KG1 (cell line): Measurements from ENCODE around the gene ZFP92.
"Not testable (repeated sequence)": the region's sequence is repeated elsewhere in the genome, so short reads cannot be mapped to it uniquely, and the experiment has no call there.

Experiments
- DNase-seq: peaks from one replicate; lab custom pipeline; 2025; lab: John Stamatoyannopoulos, UW

The ZFP92 gene, protein sequence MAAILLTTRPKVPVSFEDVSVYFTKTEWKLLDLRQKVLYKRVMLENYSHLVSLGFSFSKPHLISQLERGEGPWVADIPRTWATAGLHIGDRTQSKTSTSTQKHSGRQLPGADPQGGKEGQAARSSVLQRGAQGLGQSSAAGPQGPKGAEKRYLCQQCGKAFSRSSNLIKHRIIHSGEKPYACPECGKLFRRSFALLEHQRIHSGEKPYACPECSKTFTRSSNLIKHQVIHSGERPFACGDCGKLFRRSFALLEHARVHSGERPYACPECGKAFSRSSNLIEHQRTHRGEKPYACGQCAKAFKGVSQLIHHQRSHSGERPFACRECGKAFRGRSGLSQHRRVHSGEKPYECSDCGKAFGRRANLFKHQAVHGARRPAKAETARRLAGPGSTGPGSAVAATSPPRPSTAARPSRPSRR

DNA sequence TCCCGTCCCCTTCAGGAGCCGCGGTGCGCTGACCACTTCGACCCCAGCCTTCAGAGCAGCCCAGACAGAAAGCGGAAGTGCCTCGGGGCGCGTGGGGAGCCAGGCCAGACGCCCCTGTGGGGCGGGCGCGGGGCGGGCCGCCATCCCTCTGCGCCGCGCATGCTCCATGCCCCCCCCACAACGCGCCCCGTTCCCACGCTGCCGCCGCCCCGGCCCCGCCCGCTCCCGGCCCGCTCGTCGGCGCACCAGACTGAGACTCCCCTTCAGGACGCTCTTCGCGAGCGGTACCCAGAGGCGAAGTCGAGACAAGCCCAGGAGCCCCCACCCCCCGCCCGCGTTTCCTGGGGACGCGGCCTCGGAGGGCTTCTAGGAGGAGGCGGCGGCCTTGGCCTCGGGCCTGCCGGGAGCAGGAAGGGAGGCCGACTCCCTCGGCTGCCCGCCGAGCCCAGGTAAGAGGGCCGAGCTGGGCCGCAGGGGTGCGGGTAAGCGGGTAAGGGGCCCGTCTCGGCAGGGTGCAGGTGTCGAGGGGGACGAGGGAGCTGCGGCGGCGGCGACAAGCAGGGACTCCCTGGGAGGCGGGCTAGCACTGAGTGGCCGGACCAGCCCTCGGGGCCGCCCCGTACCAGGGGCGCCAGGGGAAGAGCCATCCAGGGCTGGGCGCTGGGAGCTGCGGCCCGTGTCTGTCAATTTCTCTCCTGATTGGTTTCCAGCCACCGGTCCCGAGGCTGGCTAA, at the start of gene ZFP92:
ZFP92 (plus strand) TSS at position 218 of the 733 bp plus-strand sequence. CDS start 6,851 bp downstream, outside the sequence.
- no peak for DNase-seq

GRCh38 chrX:153361781-153362397, 49.4 kb upstream of the ZFP92 start:
- DNase-seq = no peak

DNA sequence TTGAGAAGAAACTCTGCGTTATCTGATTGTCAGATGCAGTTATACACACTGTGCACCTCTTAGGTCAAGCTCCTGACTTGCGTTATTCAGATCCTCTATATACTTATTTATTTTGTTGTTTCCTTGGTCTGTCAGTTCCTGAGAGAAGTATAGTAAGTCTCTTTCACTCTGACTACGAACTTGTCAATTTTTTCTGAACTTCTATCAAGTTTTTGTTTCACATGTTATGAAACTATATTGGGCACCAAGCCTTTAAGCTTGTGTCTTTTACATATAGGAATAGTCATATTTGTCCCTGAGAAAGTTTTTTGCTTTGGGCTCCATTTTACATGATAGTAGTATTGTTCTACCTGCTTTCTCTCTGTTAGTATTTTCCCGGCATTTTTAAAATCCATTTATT, 45.6 kb upstream of the ZFP92 start:
- no peak for DNase-seq

DNA sequence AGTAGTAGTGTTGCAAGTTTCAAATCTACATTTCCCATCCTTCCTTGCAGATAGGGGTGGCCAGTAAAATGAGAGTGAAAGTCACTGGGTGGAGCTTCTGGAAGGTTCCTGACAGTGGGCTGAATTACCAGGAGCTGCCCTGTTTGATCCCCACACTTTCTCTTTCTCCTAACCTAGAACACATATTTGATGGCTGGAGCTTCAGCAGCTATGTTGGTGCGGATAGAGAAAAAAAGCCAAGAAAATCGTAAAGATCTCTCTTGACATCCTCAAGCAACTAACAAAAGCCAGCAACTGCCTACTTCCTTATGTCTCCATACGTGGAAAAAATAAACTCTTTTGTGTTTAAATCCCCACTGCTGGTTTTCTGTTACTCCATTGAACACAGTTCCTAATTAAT, 45.2 kb upstream of the ZFP92 start:
- DNase-seq = no peak

DNA sequence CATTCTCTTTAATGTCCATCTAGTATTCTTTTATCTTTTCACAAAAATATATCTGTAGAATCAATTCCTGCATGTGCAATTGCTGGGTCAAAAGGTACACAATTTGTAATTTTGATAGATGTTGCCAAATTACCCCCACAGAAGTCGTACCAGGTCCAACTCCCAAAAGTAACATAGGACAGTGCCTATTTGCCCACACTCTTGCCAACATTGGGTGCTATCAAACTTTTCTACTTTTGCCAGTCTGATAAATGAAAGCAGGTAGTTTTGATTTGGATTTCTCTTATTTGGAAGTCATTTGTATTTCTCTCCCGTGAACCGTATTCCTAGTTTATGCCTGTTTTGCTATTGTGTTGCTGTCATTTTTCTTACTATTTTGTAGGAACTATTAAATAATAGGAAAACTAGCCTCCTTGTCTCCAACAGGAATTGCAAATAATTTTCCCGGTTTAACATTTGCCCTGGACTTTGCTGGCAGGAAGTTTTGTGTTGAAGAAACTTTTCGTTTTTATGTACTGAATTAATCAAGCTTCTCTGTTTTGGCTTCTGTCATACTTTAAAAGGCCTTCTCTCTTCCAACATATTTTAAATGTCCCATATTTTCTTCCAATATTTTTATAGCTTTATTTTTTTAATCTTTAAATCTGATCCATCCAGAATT, 44.3 kb upstream of the ZFP92 start:
- DNase-seq = no peak

- DNase-seq = no peak
Observed at GRCh38 chrX:153370293-153371055, 40.8 kb upstream of the ZFP92 start.

GRCh38 chrX:153371256-153371655, 40.0 kb upstream of the ZFP92 start:
- DNase-seq = no peak

DNA sequence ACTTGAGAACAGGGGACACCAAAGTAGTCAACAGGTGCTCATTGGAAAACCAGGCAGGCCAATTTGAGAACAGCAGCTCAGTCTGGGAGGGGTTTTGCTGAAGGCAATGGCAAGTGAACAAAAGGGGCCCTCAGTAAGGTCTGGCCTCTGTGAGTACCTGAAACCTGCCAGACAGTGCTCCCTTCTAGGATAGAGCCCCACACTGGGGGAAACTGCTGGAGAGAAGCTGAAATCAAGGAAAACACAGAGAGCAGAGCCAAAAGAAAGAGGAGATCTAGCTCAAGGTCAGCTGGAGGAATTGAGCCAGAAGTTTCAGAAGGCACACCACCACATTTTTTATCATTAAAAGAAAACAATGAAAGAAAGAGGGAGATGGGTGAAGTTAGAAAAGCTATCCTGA, 38.3 kb upstream of the ZFP92 start:
- no peak for DNase-seq

- no peak for DNase-seq
Observed at GRCh38 chrX:153374426-153374825, 36.8 kb upstream of the ZFP92 start.

DNA sequence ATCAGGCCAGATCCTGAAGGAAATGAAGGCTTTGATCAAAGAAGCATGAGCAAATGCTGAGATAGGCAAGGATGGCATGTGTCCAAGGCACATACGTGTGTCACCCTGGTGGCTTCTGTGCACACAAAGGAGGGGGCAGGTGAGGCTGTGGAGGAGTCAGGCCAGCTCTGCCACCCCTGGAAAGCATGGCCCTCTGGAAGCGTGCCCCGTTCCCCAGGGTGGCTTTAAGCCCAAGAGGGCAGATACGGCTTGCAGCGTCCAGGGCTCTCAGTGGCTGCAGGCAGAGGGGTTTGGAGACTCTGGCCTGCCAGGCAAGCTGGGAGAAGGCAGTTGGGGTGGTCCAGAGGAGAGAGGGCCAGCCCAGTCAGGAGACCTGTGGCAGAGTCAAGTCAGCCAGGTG, 35.7 kb upstream of the ZFP92 start:
- no peak for DNase-seq

GRCh38 chrX:153377727-153378126, 33.5 kb upstream of the ZFP92 start:
- DNase-seq = no peak

- DNase-seq = no peak
Observed at GRCh38 chrX:153378607-153379006, 32.7 kb upstream of the ZFP92 start.

GRCh38 chrX:153379508-153379907, 31.8 kb upstream of the ZFP92 start:
- no peak for DNase-seq

GRCh38 chrX:153379971-153380581, 31.2 kb upstream of the ZFP92 start:
- no peak for DNase-seq

GRCh38 chrX:153380691-153381090, 30.6 kb upstream of the ZFP92 start:
- no peak for DNase-seq

GRCh38 chrX:153381684-153382532, 29.4 kb upstream of the ZFP92 start:
- DNase-seq = no peak

DNA sequence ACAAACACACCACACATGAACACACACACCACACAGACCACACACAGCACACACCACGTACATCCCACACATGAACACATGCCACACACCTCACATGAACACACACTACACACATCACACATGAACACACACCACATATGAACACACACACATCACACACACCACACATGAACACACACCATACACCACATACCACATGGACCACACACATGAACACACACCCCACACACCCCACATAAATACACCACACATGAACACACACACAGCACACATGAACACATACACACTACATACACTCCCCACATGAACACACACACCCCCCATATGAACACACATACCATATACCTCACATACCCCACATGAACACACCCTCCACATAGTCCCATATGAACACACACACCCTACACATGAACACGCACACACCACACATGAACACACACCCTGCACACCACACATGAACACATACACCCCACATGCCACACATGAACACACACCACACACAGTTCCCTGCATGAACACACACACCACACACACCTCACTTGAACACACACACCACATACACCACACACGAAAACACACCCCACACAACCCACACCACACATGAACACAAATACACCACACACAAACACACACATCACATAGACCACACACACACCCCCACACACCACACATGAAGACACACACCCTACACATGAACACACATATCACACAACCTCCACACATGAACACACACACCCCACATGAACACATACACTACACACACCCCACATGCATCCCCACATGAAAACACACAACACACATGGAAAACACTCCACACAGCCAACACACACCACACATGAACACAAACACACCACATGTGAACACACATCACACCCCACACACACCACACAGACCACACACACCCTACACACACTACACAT, 28.4 kb upstream of the ZFP92 start:
- DNase-seq = no peak

DNA sequence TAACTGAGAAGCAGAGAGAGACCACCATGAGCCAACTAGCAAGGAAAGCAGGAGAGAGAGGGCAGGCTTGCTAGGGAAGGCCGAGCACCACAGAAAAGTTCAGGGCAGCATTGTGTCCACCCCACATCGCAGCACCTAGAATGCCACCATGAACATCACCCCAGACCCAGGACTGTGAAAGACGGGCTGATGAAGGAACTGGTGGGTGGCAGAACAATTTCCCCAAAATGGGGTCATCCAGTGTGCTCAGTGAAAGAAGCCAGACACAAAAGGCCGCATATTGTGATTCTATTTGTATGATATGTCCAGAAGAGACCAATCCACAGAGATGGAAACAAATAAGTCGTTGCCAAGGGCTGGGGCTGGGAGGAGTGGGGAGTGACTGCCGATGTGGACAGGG, 26.9 kb upstream of the ZFP92 start:
- DNase-seq = no peak

GRCh38 chrX:153384973-153385372, 26.3 kb upstream of the ZFP92 start:
- DNase-seq = not testable (repeated sequence)
